Measurements from ENCODE around the gene BOC. TPM values are rescaled to one million over a fixed set of nuclear protein-coding genes. Genes with fewer than 3 reads are reported as not detected.
"Not testable (repeated sequence)": the region's sequence is repeated elsewhere in the genome, so short reads cannot be mapped to it uniquely, and the experiment has no call there.

The BOC gene, protein sequence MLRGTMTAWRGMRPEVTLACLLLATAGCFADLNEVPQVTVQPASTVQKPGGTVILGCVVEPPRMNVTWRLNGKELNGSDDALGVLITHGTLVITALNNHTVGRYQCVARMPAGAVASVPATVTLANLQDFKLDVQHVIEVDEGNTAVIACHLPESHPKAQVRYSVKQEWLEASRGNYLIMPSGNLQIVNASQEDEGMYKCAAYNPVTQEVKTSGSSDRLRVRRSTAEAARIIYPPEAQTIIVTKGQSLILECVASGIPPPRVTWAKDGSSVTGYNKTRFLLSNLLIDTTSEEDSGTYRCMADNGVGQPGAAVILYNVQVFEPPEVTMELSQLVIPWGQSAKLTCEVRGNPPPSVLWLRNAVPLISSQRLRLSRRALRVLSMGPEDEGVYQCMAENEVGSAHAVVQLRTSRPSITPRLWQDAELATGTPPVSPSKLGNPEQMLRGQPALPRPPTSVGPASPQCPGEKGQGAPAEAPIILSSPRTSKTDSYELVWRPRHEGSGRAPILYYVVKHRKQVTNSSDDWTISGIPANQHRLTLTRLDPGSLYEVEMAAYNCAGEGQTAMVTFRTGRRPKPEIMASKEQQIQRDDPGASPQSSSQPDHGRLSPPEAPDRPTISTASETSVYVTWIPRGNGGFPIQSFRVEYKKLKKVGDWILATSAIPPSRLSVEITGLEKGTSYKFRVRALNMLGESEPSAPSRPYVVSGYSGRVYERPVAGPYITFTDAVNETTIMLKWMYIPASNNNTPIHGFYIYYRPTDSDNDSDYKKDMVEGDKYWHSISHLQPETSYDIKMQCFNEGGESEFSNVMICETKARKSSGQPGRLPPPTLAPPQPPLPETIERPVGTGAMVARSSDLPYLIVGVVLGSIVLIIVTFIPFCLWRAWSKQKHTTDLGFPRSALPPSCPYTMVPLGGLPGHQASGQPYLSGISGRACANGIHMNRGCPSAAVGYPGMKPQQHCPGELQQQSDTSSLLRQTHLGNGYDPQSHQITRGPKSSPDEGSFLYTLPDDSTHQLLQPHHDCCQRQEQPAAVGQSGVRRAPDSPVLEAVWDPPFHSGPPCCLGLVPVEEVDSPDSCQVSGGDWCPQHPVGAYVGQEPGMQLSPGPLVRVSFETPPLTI
- total RNA-seq: 95.9 TPM

DNA sequence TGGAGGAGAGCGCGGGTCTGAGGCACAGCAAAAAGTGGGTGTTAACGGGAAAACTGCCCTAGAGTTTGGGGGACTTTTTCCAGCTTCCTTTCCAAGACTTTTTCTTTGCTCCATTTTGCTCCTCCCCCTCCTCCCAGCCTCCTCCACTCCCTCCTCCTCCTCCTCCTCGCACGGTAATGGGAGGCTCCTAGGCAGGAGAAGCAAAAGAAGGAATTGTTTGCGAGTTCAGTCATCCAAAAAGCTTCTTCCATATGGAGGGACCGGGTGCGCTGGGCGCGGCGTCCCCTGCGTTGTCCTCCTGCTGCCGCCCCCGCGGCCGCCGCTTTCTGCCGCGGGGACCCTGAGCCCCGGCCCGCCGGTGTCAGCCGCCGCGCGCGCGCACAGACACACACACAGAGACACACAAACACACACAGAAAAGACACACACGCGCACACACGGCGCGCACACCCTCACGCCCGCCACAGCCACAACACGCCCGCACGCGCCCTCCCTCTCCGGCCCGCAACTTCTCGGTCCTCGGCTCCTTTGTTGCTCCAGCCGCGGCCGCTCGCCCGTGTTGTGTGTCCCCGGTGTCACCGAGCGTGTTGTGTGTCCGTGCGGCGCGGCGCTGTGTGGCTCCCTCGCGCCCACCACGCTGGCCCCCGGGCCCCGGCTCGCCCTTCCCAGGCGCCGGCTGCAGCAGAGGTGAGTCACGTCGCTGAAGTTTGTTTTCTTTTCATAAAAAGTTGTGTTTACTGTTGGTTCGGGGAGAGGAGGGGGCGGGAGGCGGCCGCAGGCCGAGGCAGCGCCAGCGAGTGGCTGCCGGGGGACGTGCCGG, at the start of gene BOC:
Gene BOC (plus strand): TSS at position 228 of the 820 bp plus-strand sequence. CDS start 38,246 bp downstream, outside the sequence.
- DNase-seq: peak; percentile 93

- no peak for DNase-seq
Observed at GRCh38 chr3:113161661-113162060, 49.7 kb upstream of the BOC start.

GRCh38 chr3:113163152-113163551, 48.2 kb upstream of the BOC start:
- DNase-seq: no peak

DNA sequence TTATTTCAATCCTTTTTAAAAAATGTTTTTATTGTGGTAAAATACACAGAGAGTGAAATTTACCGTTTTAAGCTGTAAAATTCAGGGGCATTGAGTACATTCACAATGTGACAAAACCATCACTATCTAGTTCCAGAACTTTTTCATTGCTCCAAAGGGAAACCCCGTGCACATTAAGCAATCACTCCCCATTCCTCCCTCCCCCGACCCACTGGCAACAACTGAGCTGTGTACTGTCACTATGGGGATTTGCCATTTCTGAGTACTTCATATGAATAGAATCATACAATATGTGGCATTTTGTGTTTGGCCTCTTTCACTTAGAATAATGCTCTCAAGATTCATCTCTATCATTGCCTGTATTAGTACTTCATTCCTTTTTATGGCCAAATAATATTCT, 45.5 kb upstream of the BOC start:
- DNase-seq: no peak

- DNase-seq: no peak
Observed at GRCh38 chr3:113166357-113166718, 45.0 kb upstream of the BOC start.

DNA sequence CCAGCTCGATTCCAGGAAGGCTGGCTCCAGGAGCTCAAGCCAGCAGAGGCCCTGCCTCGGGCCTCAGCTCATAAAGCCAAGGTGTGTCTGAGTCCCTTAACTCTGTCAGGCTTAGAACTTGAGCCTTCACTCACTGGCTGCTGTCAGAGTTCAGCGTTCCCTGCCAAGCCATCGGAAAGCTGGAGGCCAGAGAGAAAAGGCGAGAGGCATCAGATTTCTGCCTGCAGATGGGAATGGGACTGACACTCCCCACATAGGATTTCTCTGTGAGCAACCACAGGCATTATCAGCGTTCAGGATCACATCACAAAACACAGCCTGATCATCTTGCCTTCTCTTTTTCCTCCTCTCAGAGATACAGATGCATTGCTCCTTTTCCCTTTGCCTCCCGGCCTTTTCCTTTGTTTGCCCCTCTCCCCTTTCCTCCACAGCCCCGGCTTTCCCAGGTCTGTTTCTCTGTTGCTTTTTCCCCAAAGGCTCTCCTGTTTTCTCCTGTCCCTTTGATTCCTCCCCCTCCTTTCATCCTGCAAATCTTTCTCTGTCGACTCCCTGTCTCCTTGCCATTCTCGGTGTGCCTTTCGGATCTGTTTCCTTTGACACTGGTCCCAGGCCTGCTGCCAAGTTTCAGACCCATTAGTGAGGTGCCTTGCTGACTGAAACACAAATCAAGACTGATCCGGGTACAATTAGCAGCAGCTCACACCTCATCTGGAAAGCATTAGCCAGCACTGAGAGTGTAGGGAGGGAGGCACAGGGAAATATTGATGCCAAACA, 44.5 kb upstream of the BOC start:
- peak; percentile 96 for DNase-seq

DNA sequence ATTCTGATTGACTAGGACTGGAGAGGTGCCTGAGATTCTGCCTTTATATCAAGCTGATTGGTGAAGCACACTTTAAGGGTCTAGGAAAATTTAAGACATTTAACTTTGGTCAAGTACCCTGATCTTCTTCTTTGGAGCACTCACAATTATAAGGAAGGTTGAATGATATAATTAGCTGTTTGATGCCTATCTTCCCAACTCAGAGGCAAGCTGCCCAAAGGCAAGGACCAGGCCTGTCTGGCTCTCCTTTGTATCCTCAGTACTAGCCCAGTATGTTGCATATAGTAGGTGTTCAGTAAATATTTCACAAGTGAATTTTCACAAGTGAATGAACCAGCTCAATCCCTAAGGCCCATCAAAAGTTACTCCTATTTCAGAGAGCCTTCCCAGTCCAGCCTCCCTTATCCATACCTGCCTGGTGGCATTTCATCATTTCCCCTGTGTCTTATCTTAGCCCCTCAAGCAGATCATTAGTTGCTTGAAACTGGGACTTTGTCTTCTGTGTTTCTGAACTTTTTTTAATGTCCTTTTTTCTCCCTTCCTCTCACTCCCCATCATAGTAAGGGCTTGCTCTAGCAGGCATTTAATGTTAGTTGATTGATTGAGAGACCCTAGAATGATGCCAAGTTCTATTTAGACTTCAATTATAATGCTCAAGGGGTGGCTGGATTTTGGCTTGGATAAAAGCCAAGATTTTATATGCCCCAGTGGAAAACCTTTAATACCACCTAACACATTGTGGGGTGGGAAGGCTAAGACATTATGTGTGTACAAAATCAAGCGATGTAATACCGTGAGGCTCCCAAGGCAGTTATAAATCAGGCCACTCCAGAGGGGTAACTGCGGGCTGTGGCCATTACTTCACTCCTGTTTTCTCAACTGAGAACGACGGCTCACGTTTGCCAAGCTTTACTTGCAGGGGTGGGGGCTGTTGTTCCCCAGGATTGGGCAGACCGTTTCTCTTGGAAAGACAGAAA, 43.2 kb upstream of the BOC start:
- DNase-seq: peak; percentile 58

DNA sequence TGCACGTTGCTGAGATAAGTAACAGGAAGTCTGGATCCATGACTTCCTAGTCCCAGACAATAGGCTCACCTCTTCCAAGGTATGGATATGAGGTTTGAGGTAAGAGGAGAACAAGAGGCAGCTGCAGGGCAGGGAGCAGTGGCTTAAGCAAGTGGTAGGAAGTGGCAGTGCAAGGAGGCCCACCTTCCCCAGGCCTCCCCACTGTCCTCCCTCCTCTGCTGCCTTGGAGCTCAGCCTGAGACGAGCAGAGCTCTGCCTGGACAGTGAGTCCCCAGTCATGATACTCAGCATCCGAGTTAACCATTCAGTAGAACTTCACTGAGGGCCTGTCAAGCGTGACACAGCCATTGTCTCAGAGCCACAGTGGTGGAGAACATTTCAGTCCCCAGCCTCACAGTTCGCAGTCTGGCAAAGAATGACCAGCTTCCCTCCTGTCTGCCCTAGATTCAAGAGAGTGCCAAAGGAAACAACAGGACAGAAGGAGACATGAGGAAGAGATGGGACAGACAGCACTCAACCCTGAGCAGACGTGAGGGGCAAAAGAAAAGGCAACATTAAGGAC, 41.4 kb upstream of the BOC start:
- DNase-seq: no peak

GRCh38 chr3:113170771-113171170, 40.6 kb upstream of the BOC start:
- DNase-seq: no peak

DNA sequence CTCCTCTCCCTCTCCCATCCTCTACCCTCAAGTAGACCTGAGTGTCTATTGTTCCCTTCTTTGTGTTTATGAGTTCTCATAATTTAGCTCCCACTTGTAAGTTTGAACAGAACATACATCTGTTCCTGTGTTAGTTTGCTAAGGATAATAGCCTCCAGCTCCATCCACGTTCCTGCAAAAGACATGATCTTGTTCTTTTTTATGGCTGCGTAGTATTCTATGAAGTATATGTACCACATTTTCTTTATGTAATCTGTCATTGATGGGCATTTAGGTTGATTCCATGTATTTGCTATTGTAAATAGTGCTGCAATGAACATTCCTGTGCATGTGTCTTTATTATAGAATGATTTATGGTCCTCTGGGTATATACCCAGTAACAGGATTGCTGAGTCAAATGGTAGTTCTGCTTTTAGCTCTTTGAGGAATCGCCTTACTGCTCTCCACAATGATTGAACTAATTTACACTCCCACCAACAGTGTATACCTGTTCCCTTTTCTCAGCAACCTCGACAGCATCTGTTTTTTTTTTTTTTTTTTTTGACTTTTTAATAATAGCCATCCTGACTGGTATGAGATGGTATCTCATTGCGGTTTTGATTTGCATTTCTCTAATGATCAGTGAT, 39.6 kb upstream of the BOC start:
- DNase-seq: not testable (repeated sequence)

GRCh38 chr3:113173102-113173501, 38.3 kb upstream of the BOC start:
- DNase-seq: no peak

DNA sequence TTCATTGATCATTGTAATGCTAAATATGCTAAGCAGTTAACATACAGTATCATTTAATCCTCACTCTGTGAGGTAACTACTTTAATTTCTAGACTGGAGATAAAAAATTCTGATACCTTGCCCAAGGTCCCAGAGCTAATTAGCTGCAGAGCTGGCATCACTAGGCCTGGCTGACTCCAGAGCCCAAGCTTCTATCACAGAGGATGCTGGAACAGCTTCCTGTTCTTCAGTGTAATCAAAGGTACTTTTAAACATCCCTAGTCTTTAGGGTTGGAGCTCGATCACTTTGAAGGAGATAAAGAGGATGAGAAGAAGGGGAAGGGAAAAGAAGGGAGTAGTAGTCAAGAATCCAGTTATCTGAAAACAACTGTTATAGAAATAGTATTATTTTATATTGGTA, 37.1 kb upstream of the BOC start:
- no peak for DNase-seq

DNA sequence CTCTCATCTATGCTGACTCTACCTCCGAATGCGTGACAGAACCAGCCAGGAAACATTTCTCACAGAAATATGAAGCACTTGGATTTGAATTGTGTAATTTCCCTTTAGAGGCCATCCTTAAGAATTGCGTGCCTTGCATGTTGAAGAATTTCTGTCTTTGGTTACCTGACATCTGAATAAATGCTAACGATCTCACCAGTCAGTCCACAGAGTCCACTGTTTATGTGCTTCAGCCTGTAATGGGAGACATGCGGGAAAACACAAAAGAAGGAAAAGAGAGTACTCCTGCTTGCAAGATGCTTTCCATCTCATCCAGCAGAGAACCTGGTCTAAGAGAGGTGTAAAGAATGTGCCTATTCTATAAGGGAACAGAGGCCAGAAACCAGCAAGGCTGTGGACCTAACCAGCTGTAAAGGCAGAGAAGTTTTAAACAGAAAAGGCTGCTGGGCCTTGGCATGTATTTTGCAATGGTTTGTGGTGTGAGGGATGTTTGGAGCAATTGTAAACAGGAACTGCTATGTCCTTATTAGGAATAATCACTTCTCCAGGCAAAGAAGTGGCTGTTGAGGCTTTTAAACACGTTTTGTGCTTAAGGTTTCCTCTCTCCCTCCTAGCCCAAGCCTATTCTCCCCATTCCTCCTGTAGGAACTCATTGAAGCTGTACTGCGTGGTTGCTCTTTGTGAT, 36.4 kb upstream of the BOC start:
- peak; percentile 32 for DNase-seq

DNA sequence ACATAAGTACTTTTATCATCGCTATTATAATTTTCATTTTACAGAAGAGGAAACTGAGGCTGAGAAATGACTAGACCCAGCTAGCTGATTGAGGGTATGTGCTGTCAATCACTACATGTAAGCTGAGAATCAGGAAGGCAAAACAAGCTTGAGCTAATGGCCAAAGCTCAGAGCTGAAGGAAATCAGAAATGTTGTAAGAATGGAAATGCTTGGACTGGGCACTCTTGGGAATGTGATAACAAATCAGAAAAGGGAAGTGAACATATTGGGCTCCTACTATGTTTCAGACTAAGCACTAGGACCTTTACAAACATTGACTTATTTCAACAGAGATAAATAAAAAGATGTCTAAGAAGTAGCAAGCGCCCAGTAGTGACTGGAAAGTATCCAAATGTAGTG, 33.8 kb upstream of the BOC start:
- no peak for DNase-seq

DNA sequence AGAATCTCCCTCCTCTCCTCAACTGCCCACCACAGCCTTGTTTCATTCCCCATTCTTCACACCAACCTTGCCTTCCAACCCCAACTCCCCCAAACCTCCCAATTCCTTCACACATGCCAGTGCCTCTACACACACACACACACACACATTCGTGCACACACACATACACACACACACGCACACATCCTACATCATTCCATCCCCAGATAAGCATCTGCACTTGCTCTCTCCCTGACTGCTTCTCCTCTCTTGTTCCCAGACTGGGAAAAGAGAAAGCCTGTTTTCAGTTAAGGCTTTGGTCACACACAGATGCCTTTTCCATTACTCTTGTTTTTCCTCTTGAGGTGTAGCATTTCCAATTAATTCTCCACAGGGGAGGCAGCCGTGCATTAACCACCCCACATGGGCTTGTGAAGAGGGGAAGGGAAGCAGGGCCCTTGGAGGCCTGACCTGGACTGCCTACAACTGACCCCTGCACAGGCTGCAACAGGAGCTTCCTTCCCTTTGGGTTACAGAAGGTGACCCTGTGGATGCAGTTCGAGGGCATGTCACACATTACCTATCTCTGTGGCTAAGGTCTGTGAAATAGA, 32.0 kb upstream of the BOC start:
- no peak for DNase-seq

GRCh38 chr3:113183748-113184661, 27.4 kb upstream of the BOC start:
- DNase-seq: no peak

All from tongue (tissue), 2 donors.